Smooth muscle cell (in vitro differentiated cells): Measurements from ENCODE around the gene CTBP1. TPM values are rescaled to one million over a fixed set of nuclear protein-coding genes. Genes with fewer than 3 reads are reported as not detected.

Experiments
- DNase-seq: peaks from one replicate; lab custom pipeline; 2025; ENCODE audit not compliant: unreplicated experiment; lab: John Stamatoyannopoulos, UW
- H2AFZ ChIP-seq: fragments of 200-600 bp; sonication (generic); 2 replicates; pipeline ENCODE4 v1.6.0; 2016; ENCODE audit warnings: antibody characterized with exemption, low read depth, mild to moderate bottlenecking
- H3F3A ChIP-seq: fragments of 200-600 bp; sonication (generic); 2 replicates; pipeline ENCODE4 v1.6.0; 2017; ENCODE audit warnings: antibody characterized with exemption, low read depth
- H3K27ac ChIP-seq: fragments of 200-600 bp; sonication (generic); 2 replicates; pipeline ENCODE4 v1.5.1; 2016; ENCODE audit warnings: low read depth, mild to moderate bottlenecking
- H3K27me3 ChIP-seq: fragments of 200-600 bp; sonication (generic); 2 replicates; pipeline ENCODE4 v1.6.1; 2016; ENCODE audit warnings: low read depth, mild to moderate bottlenecking
- H3K36me3 ChIP-seq: fragments of 200-600 bp; sonication (generic); 2 replicates; pipeline ENCODE4 v1.5.1; 2016; ENCODE audit warnings: low read depth
- H3K4me1 ChIP-seq: fragments of 200-600 bp; sonication (generic); 2 replicates; pipeline ENCODE4 v1.5.1; 2016; ENCODE audit warnings: low read depth
- H3K4me2 ChIP-seq: fragments of 200-600 bp; sonication (generic); 2 replicates; pipeline ENCODE4 v1.6.0; 2016; ENCODE audit warnings: mild to moderate bottlenecking
- H3K4me3 ChIP-seq: fragments of 200-600 bp; sonication (generic); 2 replicates; pipeline ENCODE4 v1.5.1; 2016; ENCODE audit warnings: mild to moderate bottlenecking
- H3K79me2 ChIP-seq: fragments of 200-600 bp; sonication (generic); 2 replicates; pipeline ENCODE4 v1.6.0; 2016; ENCODE audit warnings: low read depth, mild to moderate bottlenecking
- H3K9ac ChIP-seq: fragments of 200-600 bp; sonication (generic); 2 replicates; pipeline ENCODE4 v1.6.0; 2016; ENCODE audit warnings: low read depth
- H3K9me3 ChIP-seq: fragments of 200-600 bp; sonication (generic); replicated peaks from 2 replicates; pipeline ENCODE4 v1.5.1; 2016; ENCODE audit warnings: low read depth
- H4K20me1 ChIP-seq: fragments of 200-600 bp; sonication (generic); 2 replicates; pipeline ENCODE4 v1.6.0; 2016; ENCODE audit warnings: low read depth
- WGBS: methylation state at CpG from one replicate; pipeline ENCODE4 v1.1.7; 2016; ENCODE audit warnings: low lambda C conversion rate; 5-methylcytosine and 5-hydroxymethylcytosine counted together
- polyA plus RNA-seq: library from polyadenylated mRNA; unstranded; fragments of >200 nt; fragmentation: Nextera tagmentation; extraction: Ambion mirVana; gene quantifications from 2 replicates; pipeline ENCODE4 v1.2.1, GENCODE V29; 2016
- total RNA-seq: library from RNA; depleted of rRNA; stranded (reverse); fragments of >200 nt; gene quantifications from 2 replicates; pipeline ENCODE4 v1.2.3, GENCODE V29; 2014
- TF ChIP-seq, protein P1 (sequence below): fragments of 200-600 bp; sonication (generic); IDR thresholded peaks from 2 replicates; pipeline ENCODE4 v1.5.1; 2017; ENCODE audit warnings: borderline replicate concordance, mild to moderate bottlenecking, antibody characterized with exemption; ENCODE audit not compliant: insufficient read depth, poor library complexity, severe bottlenecking

CTBP1 gene
- total and polyA plus RNA-seq, 2 experiments from 2014 or later, result 76.9 to 132 TPM

DNA sequence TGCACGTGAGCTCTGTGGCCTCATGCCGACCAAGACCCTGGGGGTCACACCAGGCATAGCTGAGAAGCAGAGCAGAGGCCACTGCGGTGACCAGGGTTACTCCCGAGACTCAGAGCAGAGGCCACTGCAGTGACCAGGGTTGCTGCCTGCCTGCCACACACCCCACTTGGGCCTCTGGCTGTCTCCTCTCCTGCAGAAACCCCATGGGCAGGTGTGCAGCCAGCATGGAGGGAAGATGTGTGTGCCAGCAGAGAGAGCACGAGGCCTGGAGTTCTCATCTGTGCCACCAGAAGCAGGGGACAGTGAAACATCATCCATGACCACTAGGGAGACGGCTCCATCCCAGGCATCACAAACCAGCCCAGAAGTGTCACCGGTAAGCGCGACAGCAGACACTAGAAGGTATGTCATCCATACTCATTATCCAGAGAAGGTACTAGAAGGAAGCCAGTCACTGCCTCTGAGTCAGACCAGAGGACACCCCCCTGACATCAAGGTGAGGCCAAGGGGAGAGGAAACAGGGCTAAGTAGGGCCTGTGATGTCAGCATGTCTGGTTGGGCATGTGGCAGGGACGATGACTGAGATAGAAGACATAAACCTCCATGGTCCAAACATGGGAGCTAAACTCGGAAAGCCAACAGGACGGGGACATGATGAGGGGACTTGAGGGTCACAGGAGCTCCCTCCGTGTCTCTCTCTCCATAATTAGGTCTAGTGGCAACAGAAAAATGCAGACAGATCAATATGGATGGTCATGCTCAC lies 52.3 kb downstream of the CTBP1 start:
- H3K36me3 ChIP-seq, result no peaks in the 10 kb centered on the region
- no peaks in the 10 kb centered on the region for H3K27me3 ChIP-seq
- WGBS, result 87% methylated on average over 13 of the region's 13 CpGs
- H3K4me2 ChIP-seq, result no peak overlapping the region
- no peaks in the 10 kb centered on the region for H4K20me1 ChIP-seq
- H3K9me3 ChIP-seq, result no peaks in the 10 kb centered on the region
- H3K79me2 ChIP-seq, result no peaks in the 10 kb centered on the region
- TF ChIP-seq, protein P1, sequence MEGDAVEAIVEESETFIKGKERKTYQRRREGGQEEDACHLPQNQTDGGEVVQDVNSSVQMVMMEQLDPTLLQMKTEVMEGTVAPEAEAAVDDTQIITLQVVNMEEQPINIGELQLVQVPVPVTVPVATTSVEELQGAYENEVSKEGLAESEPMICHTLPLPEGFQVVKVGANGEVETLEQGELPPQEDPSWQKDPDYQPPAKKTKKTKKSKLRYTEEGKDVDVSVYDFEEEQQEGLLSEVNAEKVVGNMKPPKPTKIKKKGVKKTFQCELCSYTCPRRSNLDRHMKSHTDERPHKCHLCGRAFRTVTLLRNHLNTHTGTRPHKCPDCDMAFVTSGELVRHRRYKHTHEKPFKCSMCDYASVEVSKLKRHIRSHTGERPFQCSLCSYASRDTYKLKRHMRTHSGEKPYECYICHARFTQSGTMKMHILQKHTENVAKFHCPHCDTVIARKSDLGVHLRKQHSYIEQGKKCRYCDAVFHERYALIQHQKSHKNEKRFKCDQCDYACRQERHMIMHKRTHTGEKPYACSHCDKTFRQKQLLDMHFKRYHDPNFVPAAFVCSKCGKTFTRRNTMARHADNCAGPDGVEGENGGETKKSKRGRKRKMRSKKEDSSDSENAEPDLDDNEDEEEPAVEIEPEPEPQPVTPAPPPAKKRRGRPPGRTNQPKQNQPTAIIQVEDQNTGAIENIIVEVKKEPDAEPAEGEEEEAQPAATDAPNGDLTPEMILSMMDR, result no peak
- H3K4me1 ChIP-seq, result peaks cover 5% of the 10 kb centered on the region
- no peak for DNase-seq
- H3K27ac ChIP-seq, result no peak overlapping the region
- H3F3A ChIP-seq, result peaks cover 6% of the 10 kb centered on the region
- no peak overlapping the region for H3K4me3 ChIP-seq
- H3K9ac ChIP-seq, result no peak overlapping the region
- no peak overlapping the region for H2AFZ ChIP-seq

DNA sequence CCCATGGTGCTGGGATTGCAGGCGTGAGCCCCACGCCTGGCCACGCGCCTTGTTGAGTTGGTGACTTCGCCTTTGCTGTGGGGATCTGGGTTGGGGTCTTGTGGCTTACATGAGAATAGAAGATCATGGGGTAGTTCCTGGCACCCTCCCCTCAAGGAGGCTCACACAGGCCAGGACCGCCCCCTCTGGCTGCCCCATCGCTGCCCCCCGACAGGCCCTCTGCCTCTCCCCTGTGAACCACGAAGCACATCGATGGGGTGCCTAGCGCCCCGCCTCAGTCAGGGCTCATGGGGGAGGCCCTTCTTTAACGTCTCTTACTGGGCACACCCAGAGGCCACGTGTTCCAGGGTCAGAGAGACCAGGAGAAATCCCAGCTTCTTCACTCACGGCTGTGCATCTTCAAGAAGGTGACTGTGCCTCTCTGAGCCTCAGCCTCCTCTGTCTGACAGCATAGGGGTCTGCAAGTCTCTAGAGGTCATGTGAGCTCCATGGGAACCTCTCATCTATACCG lies 53.0 kb downstream of the CTBP1 start:
- H3F3A ChIP-seq, result peaks cover 6% of the 10 kb centered on the region
- H2AFZ ChIP-seq, result no peak overlapping the region
- H3K79me2 ChIP-seq, result no peaks in the 10 kb centered on the region
- DNase-seq, result no peak
- H3K4me1 ChIP-seq, result peaks cover 5% of the 10 kb centered on the region
- H3K9me3 ChIP-seq, result no peaks in the 10 kb centered on the region
- no peak overlapping the region for H3K4me3 ChIP-seq
- no peaks in the 10 kb centered on the region for H3K27me3 ChIP-seq
- WGBS, result 91% methylated on average over 13 of the region's 16 CpGs
- TF ChIP-seq, protein P1, result no peak
- no peaks in the 10 kb centered on the region for H3K36me3 ChIP-seq
- no peak overlapping the region for H3K4me2 ChIP-seq
- no peak overlapping the region for H3K9ac ChIP-seq
- no peak overlapping the region for H3K27ac ChIP-seq
- no peaks in the 10 kb centered on the region for H4K20me1 ChIP-seq

DNA sequence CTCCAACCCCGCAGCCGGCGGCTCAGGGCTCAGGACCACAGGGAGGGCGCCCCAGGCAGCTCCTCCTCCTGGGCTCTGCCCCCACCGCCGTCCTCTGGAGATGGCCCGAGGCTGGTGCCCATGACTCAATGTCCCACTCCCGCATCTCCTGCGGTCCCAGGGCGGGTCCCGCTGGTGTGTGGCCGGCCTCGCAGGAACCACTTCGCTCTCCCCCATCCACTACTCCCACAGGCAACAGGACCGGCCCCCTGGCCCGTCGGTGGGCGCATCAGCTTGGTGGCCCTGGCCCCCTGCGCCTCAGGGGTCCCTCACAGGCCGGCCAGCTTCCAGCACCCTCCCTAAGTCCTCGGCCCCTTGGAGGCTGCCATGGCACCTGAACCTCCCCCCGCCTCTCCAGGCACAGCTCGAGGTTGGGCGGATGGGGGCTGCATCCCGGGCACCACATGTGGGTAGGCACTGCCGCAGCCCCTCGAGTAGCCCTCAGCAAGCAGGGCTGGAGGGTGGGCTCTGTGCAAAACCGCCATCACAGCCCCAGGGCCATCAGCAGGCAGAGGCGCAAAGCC lies 53.7 kb downstream of the CTBP1 start:
- no peaks in the 10 kb centered on the region for H3K9me3 ChIP-seq
- H3K27me3 ChIP-seq, result no peaks in the 10 kb centered on the region
- DNase-seq, result no peak
- WGBS, result 94% methylated on average over 26 of the region's 29 CpGs
- H3K27ac ChIP-seq, result no peak overlapping the region
- no peaks in the 10 kb centered on the region for H3K79me2 ChIP-seq
- H4K20me1 ChIP-seq, result no peaks in the 10 kb centered on the region
- no peak overlapping the region for H3K9ac ChIP-seq
- H3K4me1 ChIP-seq, result peaks cover 5% of the 10 kb centered on the region
- no peak overlapping the region for H3K4me2 ChIP-seq
- H3F3A ChIP-seq, result peaks cover 6% of the 10 kb centered on the region
- no peak overlapping the region for H2AFZ ChIP-seq
- TF ChIP-seq, protein P1, result no peak
- H3K4me3 ChIP-seq, result no peak overlapping the region
- no peaks in the 10 kb centered on the region for H3K36me3 ChIP-seq
